Ectodermal cell (in vitro differentiated cells): Measurements from ENCODE around the gene SNX9.

Source experiments
- H3K27ac ChIP-seq: 2 replicates; pipeline ENCODE4 v1.7.0; 2013; ENCODE audit warnings: mild to moderate bottlenecking, low read depth, low read length; ENCODE audit not compliant: insufficient read depth, poor library complexity, severe bottlenecking
- H3K27me3 ChIP-seq: 2 replicates; pipeline ENCODE4 v1.7.0; 2013; ENCODE audit warnings: mild to moderate bottlenecking, low read length; ENCODE audit not compliant: insufficient read depth, control insufficient read depth, poor library complexity, severe bottlenecking
- H3K36me3 ChIP-seq: one replicate; pipeline ENCODE4 v1.7.0; 2013; ENCODE audit warnings: low read length; ENCODE audit not compliant: control insufficient read depth, insufficient read depth
- H3K4me1 ChIP-seq: one replicate; pipeline ENCODE4 v1.7.0; 2013; ENCODE audit warnings: low read length; ENCODE audit not compliant: control insufficient read depth, insufficient read depth
- H3K4me3 ChIP-seq: 2 replicates; pipeline ENCODE4 v1.7.0; 2013; ENCODE audit warnings: low read depth, low read length, control low read depth; ENCODE audit not compliant: insufficient read depth
- H3K9me3 ChIP-seq: 2 replicates; pipeline ENCODE4 v1.7.0; 2013; ENCODE audit warnings: mild to moderate bottlenecking, low read length, moderate library complexity; ENCODE audit not compliant: control insufficient read depth
- WGBS, 2 experiments: methylation state at CpG; one replicate each; pipeline ENCODE4 v1.1.7; 2013; ENCODE audit warnings: missing lambda C conversion rate in 2 of 2; 5-methylcytosine and 5-hydroxymethylcytosine counted together

Gene SNX9

DNA sequence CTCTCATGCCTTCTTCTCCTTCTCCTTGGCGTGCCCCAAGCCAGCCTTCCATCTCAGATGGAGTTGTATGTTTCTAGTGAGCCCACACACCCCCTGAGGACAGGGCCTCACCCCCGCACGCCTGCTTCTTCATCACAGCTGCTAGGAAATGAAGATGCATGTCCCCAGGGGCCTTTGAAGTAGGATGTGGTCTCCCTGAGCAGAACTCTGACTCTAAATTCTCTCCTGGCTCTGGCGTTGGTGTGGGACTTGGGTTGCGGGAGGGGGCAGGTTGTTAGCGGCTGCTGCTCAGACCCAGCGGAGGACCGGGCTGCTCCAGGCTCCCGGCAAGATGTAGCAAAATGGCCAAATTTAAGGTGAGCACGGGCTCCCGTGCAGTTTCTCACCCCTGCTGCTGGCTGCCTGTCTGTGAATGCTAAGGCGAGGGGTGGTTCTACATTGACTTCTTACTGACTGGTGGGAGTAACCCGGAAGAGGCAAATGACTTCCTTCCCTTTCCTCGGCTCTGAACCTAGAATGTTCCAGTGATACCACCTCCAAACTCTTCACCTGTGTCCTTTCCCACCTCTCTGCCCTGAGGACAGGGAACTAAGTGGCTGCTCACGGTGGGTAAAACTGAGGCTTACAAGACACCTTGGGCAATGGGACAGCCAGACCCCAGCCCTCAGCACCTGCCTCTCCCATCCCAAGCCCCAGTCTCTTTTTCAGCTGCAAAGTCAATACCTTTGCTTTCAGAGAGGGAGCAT, 167.4 kb downstream of the SNX9 start:
- WGBS, 2 experiments: 87 to 90% methylated on average over 15 of the region's 15 CpGs
- no peak overlapping the region for H3K27ac ChIP-seq
- no peak overlapping the region for H3K4me3 ChIP-seq
- no peaks in the 10 kb centered on the region for H3K36me3 ChIP-seq
- no peaks in the 10 kb centered on the region for H3K27me3 ChIP-seq
- peaks cover 14% of the 10 kb centered on the region for H3K4me1 ChIP-seq
- H3K9me3 ChIP-seq: no peaks in the 10 kb centered on the region

DNA sequence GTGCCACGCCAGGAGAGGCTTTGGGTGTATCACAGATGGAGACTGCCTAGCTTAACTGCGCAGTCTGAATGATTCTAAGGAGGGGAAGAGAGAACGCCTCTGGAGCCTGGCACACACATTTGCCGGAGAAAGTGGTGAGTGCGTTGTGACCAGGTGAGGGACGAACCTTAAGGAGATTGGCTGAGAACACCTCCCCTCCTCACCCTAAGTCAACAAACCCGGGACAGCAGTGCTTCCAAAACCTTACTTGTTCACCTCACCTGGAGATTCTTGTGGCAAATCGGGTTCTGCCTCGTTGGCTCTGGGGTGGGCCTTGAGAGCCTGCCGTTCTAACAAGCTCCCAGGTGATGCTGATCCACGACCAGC, 168.0 kb downstream of the SNX9 start:
- 92 to 95% methylated on average over 11 of the region's 11 CpGs for WGBS, 2 experiments
- Histone ChIP-seq H3K9me3 (no peaks in the 10 kb centered on the region), H3K27me3 (no peaks in the 10 kb centered on the region), H3K4me3 (no peak overlapping the region), H3K4me1 (peaks cover 8% of the 10 kb centered on the region), H3K27ac (no peak overlapping the region), H3K36me3 (no peaks in the 10 kb centered on the region)

DNA sequence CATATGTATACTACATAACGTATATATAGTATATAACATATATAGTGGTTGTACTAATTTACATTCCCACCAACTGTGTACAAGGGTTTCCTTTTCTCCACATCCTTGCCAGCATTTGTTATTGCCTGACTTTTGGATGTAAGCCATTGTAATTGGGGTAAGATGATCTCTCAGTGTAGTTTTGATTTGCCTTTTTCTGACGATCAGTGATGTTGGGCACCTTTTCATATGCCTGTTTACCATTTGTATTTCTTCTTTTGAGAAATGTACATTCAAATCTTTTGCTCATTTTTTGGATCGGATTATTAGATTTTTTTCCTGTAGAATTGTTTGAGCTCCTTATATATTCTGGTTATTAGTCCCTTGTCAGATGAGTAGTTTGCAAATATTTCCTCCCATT, 170.0 kb downstream of the SNX9 start:
- H3K9me3 ChIP-seq: no peaks in the 10 kb centered on the region
- H3K36me3 ChIP-seq: no peaks in the 10 kb centered on the region
- H3K27ac ChIP-seq: no peak overlapping the region
- 94 to 100% methylated on average over 2 of the region's 3 CpGs for WGBS, 2 experiments
- H3K4me3 ChIP-seq: no peak overlapping the region
- H3K27me3 ChIP-seq: no peaks in the 10 kb centered on the region
- peaks cover 7% of the 10 kb centered on the region for H3K4me1 ChIP-seq

DNA sequence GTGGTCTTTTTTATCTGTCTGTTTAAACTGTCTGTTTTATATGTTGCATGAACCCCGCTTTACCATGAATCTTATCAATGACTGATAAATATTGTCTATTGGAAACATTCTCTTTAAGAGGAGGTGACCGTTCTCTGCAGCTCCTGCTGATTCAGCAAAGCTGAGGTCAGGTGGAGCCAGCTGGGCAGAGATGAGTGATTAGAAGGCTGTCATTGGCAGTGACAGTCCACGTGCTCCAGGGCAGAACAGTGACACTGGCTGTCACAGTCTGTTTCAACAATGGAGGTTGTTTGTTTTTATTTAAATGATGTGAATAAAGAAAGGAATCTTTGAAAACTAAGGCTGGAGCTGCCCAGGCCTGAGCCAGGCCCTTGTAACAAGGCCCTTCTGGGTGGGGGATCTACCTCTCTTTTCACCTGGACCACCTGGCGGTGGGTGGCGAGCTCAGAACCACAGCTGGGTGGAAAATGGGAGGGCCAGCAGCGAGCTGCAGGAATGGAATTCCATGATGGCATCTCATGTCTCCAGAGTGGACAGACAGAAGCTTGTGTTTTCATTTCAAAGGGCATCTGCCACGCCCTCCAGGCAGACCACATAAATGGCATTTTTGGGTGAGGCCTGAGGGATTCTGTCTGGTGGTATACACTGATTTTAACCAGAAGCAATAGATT, 171.2 kb downstream of the SNX9 start:
- H3K9me3 ChIP-seq: no peaks in the 10 kb centered on the region
- H3K27me3 ChIP-seq: no peaks in the 10 kb centered on the region
- peaks cover 7% of the 10 kb centered on the region for H3K4me1 ChIP-seq
- 89 to 91% methylated on average over 7 of the region's 7 CpGs for WGBS, 2 experiments
- H3K36me3 ChIP-seq: no peaks in the 10 kb centered on the region
- H3K4me3 ChIP-seq: no peak overlapping the region
- no peak overlapping the region for H3K27ac ChIP-seq
